SKM-1 (cell line): Measurements from ENCODE around the gene ERGIC1.
"Not testable (repeated sequence)": the region's sequence is repeated elsewhere in the genome, so short reads cannot be mapped to it uniquely, and the experiment has no call there.

Source experiments
- DNase-seq: peaks from one replicate; lab custom pipeline; 2025; ENCODE audit not compliant: unreplicated experiment; lab: John Stamatoyannopoulos, UW

Gene ERGIC1

GRCh38 chr5:172800088-172800551 lies 33.9 kb upstream of the ERGIC1 start:
- peak; percentile 92 for DNase-seq

- DNase-seq, result no peak
Measured at GRCh38 chr5:172801179-172801671, 32.8 kb upstream of the ERGIC1 start.

GRCh38 chr5:172802112-172802511 lies 31.9 kb upstream of the ERGIC1 start:
- no peak for DNase-seq

- no peak for DNase-seq
Measured at GRCh38 chr5:172802567-172803176, 31.4 kb upstream of the ERGIC1 start.

- DNase-seq, result no peak
Measured at GRCh38 chr5:172805018-172805683, 28.9 kb upstream of the ERGIC1 start.

- no peak for DNase-seq
Measured at GRCh38 chr5:172805736-172806255, 28.3 kb upstream of the ERGIC1 start.

GRCh38 chr5:172806897-172807672 lies 27.0 kb upstream of the ERGIC1 start:
- peak; percentile 82 for DNase-seq

GRCh38 chr5:172807766-172808311 lies 26.2 kb upstream of the ERGIC1 start:
- no peak for DNase-seq

GRCh38 chr5:172809774-172810173 lies 24.3 kb upstream of the ERGIC1 start:
- no peak for DNase-seq

GRCh38 chr5:172810996-172811395 lies 23.1 kb upstream of the ERGIC1 start:
- not testable (repeated sequence) for DNase-seq

GRCh38 chr5:172815631-172816030 lies 18.4 kb upstream of the ERGIC1 start:
- DNase-seq, result no peak

- DNase-seq, result no peak
Measured at GRCh38 chr5:172816925-172817562, 17.0 kb upstream of the ERGIC1 start.

- DNase-seq, result no peak
Measured at GRCh38 chr5:172817664-172818063, 16.4 kb upstream of the ERGIC1 start.

- no peak for DNase-seq
Measured at GRCh38 chr5:172818081-172818480, 16.0 kb upstream of the ERGIC1 start.

GRCh38 chr5:172819569-172819968 lies 14.5 kb upstream of the ERGIC1 start:
- no peak for DNase-seq

GRCh38 chr5:172820046-172820767 lies 13.8 kb upstream of the ERGIC1 start:
- DNase-seq, result no peak

GRCh38 chr5:172821340-172821985 lies 12.6 kb upstream of the ERGIC1 start:
- DNase-seq, result no peak

- no peak for DNase-seq
Measured at GRCh38 chr5:172823840-172824362, 10.2 kb upstream of the ERGIC1 start.

- DNase-seq, result no peak
Measured at GRCh38 chr5:172825610-172826204, 8.3 kb upstream of the ERGIC1 start.
